Fibroblast of skin of back (primary cell): ENCODE measurements around the gene SEMA7A.
"Not testable (repeated sequence)": the region's sequence is repeated elsewhere in the genome, so short reads cannot be mapped to it uniquely, and the experiment has no call there.

Experiments used
- DNase-seq: peaks from one replicate; pipeline ENCODE4 v3.0.0-alpha.2; 2013

SEMA7A gene

DNA sequence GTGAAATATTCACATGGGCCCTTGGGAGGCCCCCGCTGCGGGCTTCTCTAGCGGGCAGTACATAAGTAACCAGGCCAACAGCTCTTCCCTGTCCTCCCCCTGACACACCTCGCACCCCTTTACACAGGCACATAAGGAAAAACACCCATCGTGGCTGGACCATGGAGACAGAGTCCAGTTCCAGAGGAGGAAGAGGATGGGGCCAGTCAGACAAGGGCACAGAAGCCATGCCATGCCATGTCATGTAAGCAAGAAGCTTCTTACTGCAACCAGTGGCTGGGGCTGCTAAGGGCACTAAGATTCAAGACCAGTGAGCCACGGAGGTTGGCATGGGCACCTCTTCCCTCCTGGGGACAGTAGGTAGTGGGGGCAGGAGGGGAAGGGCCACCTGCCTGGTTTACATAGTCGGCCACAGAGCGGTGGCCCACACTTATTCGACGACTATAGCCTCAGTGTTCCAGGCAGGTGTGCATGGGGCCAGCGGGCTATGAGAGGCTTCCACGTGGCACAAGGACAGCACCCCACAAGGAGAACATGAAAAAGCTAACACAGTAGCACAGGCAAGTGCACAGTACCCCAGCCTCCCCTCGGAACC, 60.6 kb downstream of the SEMA7A start:
- no peak for DNase-seq

DNA sequence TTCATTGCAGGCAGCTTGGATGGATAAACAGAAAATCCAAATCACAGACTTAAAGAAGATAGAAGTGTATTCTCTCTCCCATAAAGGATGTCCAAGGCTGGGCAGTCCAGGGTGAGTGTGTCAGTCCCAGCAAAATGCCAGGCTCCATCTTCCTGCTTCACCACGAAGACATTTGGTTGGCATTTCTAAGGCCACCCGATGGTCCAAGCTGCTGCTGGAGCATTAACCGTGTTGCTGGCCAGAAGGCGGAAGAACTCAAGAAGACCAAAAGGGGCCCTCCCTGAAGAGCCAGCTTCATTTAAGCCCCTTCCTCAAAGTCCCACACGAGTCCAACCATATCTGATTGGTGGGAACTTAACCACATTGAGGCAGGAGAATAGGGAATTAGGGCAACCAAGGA, 63.3 kb downstream of the SEMA7A start:
- no peak for DNase-seq

DNA sequence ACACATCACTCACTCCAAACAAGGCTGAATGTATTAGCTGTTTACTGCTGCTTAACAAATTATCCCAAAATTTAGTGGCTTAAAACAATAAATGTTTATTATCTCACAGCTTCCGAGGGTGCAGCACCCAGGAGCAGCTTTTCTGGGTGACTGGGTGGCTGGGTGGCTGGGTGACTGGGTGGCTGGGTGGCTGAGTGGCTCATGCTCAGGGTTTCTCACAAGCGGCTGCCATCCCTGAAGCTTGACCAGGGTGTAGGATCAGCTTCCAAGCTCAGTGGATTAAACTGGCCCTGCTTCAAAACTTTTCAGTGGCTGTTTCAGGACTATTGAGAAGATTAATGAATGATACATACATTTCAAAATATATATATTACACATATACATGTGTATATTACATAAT, 64.0 kb downstream of the SEMA7A start:
- no peak for DNase-seq

DNA sequence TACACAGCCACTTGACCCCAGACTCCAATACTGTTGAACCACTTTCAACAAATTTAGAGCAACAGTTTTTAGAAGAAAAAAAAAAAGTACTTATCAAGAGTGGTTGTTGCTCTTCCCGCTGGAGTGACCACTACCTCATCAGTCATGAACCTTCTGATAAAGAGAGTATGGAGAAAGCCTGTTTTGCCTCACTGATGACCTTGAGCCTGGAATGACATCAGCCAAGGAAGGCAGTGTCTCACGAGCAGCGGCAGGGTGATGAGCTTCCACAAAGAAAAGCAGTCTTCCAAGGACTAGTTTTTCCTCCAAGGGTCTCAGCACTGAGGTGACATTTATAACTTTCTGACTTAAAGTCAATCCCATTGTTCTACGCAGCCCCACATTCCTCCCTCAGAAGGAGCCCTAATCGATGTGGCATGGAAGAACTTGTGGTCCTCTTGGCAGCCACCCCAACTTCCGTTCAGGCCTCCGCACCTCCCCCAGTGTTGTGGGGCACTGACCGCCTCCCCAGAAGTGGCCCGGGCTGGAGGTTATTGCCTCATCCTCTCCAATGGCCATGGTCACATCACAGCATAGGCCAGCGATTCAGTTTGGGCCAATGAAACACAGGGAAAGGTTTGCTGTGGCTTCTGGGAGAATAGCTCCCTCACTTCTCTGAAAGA, 64.5 kb downstream of the SEMA7A start:
- no peak for DNase-seq

DNA sequence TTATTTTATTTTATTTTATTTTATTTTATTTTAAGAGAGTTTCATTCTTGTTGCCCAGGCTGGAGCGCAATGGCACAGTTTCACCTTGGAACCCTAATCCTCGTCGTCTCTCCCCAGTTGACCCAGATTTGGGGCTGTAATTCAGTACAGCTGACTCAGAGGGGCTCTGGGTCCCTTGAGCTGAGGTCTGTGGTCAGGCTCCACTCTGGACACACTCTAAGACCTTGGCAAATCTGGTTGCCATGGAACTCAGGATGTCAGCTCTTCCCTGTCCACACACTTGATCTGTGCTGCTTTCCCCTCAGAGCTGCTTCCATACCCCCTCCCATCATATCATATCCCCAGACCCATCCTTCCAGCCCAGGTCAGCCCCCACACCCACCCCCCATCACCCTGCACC, 65.6 kb downstream of the SEMA7A start:
- DNase-seq: no peak

DNA sequence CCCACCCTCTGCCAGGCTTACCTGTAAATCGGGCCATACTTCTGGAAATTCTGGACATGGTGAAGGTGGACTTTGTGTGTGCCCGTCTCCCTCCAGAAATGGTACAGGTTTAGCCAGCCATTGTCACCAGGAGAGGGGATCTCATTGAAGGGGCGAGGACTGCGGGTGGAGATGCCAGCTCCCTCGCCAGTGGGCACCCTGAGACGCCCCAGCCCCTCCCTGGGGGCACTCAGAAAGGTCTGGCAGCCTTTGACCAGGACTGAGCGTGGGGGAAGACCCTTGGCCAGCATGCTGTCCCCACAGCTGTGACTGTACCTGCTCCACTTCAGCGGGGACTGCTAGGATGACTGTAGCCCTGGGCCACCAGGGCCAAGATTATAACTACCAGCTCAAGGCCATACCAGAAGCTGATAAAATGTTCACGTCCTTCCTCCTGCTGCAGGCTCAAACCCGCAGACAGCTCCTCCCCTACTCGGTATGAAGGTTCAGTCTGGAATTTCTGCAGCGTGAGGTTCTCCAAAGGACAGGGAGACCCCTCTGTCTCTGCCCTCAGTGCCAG, 66.4 kb downstream of the SEMA7A start, which contains the start of gene CYP11A1:
Gene CYP11A1, minus strand, starts transcription at position 351 of the 559 bp plus-strand sequence. Its CDS starts 61 bp downstream, at position 290.
- DNase-seq: no peak

DNA sequence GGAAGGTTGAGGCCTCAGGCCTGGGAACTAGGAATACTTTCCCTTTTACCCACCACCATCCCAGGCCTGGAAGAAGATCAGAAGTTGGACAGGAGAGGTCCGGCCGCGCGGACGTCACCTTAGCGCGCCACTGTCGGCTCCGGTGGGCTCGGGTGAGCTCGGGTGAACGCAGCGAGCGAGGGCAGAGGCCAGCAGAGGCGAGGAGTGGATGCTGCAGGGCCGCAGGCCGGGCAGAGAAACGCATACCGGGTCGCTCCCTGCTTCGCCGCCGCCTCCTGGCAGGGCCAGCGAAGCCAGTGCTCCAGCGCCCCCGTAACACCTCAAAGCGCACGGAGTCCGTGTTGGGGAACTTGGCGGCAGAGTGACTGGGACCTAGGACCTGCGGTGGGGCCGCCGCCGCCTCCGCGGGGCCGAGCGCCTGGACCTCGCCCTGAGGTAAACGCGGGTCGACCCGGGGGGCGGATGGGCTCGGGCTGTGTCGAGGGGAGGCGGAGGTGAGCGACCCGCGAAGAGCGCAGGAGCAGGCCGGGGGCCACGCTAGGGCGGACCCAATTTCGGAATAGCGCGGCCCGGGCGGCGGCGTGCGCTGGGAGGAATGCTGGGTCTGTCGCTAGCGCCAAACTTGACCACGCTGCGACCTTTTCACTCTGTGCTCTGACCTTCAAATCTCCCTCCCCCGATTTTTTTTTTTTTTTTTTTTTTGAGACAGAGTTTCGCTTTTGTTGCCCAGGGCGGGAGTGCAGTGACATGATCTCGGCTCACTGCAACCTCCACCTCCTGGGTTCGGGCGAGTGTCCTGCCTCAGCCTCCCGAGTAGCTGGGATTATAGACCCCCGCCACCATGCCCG, 67.9 kb downstream of the SEMA7A start:
- DNase-seq: peak; percentile 57

DNA sequence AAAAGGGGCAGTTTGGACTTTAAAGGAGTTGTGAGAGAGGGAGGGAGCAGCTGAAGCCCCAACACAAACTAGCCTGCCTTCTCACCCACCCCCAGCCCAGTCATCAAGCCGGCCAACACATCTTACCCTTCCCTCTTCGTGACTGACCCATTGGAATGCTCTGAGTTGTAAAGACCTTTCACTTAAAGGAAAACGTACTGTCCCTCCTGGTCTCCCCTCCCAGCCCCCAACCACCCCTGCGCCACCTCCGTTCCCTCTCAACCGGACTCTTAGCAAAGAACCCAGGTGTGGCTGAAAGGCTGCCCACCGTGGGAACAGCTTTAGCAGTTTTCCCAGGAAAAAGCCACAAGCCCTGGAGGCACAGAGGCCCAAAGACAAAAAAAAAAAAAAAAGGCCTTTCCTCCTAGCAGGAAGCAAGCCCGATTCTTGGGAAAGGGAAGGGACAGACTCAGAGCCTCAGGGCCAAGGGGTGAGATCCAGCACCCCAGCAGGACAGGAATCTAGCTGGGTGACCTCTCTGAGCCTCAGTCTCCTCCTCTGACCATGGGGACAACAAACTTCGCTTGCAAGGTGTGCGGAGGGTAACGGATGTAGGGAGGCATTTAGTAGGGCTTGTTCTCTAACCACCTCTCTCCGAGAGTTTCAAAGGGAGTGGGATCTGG, 68.7 kb downstream of the SEMA7A start:
- DNase-seq: no peak

DNA sequence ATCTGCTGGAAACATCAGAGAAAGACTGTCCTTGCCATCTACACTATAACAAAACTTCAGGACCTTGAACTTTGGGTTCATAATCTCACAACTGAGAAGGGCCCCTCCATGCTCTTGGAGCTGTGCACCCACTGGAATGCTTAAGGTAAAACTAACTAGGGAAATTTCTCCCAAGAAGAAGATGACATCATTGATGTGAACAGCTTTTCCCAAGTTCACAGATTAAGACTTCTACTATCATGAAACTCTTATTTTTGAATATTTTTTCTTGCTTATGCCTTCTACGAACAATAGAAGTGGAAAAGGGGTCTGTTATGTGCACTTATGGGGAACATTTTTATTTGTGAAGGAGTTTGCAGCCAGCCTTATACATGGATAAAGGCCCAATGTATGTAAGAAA, 71.3 kb downstream of the SEMA7A start:
- DNase-seq: no peak

DNA sequence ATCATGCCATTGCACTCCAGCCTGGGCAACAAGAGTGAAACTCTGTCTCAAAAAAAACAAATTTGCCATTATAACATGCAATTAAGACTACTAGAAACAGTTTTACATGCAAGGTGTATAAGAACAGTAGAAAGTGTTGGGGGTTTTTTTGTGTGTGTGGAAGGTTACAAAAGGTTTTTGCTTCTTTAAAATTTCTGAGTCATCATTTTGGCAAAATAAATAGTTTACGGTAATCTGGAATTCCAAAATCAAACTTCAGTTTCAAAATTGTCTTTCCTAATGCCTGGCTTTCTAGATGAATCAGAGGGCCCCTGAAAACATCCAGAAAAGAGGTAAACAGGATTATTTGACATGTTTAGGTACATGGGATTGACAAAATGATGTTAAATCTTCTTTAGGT, 72.9 kb downstream of the SEMA7A start:
- not testable (repeated sequence) for DNase-seq

DNA sequence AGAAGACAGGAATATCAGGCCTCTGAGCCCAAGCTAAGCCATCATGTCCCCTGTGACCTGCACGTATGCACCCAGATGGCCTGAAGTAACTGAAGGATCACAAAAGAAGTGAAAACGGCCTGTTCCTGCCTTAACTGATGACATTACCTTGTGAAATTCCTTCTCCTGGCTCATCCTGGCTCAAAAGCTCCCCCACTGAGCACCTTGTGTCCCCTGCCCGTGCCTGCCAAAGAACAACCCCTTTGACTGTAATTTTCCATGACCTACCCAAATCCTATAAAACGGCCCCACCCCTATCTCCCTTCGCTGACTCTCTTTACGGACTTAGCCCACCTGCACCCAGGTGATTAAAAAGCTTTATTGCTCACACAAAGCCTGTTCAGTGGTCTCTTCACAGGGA, 74.4 kb downstream of the SEMA7A start:
- not testable (repeated sequence) for DNase-seq
